Mammary epithelial cell (primary cell): ENCODE data around the gene AGPAT4.

Experiments used
- EZH2 ChIP-seq: IDR thresholded peaks from 2 replicates; pipeline ENCODE4 v1.6.1; 2012; ENCODE audit warnings: low read length, inconsistent platforms, borderline replicate concordance
- TF ChIP-seq, protein P1 (sequence below), 2 donors: IDR thresholded peaks in 1 of 2; conservative IDR thresholded peaks in 1 of 2; 2 replicates each; pipeline ENCODE4 v1.5.1; 2011 to 2012; ENCODE audit warnings: inconsistent platforms in 2 of 2, low read length in 2 of 2, mild to moderate bottlenecking in 2 of 2, control low read depth in 1 of 2, low read depth in 1 of 2; ENCODE audit not compliant: insufficient read depth in 1 of 2; ENCODE audit errors: extremely low read depth in 1 of 2

DNA sequence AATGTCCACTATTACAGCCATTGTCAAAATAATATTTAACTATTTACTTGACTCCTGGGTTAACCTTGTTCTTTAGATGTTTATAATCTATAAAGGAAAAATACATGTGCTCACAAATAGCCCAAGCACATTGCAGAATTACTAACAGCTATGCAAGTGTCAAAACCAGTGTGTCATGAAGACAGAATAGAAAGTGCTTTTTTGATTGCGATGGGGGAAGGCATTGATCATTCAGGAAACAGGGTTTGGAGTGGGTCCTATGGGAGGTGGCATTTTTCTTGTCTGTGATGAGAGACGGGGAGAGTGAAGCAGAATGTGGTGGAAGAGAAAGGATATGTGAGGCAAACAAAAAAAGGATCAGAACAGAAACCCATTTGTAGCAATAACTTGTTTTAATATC is 1.0 kb upstream of the AGPAT4 start:
- TF ChIP-seq, protein P1, sequence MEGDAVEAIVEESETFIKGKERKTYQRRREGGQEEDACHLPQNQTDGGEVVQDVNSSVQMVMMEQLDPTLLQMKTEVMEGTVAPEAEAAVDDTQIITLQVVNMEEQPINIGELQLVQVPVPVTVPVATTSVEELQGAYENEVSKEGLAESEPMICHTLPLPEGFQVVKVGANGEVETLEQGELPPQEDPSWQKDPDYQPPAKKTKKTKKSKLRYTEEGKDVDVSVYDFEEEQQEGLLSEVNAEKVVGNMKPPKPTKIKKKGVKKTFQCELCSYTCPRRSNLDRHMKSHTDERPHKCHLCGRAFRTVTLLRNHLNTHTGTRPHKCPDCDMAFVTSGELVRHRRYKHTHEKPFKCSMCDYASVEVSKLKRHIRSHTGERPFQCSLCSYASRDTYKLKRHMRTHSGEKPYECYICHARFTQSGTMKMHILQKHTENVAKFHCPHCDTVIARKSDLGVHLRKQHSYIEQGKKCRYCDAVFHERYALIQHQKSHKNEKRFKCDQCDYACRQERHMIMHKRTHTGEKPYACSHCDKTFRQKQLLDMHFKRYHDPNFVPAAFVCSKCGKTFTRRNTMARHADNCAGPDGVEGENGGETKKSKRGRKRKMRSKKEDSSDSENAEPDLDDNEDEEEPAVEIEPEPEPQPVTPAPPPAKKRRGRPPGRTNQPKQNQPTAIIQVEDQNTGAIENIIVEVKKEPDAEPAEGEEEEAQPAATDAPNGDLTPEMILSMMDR (conservative IDR thresholded peaks at IDR 0.05 in 1 of 2, IDR thresholded peaks at IDR 0.05 in 1 of 2; ENCODE audit: extremely low read depth in 1 of 2, insufficient read depth in 1 of 2, low read depth in 1 of 2, low read length in 2 of 2) = no peak
- TF ChIP-seq EZH2 = no peak
